HG03439 (cell line): ENCODE data around the gene ZSWIM1.
A peak's percentile ranks its signal among the peaks of the same experiment; 100 is the strongest.
"Not testable (repeated sequence)": the region's sequence is repeated elsewhere in the genome, so short reads cannot be mapped to it uniquely, and the experiment has no call there.

ENCODE experiments used
- ATAC-seq: cut with Tn5 transposase; IDR thresholded peaks from one replicate; pipeline ENCODE4 v1.9.1; 2021; ENCODE audit warnings: mild to moderate bottlenecking, moderate library complexity; ENCODE audit not compliant: unreplicated experiment

ZSWIM1 gene

DNA sequence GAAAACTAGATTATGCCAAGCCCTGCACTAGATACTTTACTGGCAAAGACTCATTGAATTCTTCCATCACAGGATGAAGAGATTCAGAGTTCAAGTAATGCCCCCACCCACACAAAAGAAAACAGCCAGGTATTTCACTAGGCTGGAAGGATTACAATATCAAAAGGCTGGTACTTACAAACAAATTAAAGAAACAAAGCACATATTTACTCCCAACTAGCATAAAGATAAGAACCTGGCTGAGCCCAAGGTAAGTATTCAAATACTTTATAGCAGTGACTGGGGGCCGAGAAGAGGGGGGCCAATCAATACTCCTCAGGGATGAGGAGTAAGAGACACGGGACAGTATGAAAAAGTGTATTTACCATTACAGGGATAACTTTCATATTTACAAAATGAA, 27.5 kb upstream of the ZSWIM1 start:
- no peak for ATAC-seq

DNA sequence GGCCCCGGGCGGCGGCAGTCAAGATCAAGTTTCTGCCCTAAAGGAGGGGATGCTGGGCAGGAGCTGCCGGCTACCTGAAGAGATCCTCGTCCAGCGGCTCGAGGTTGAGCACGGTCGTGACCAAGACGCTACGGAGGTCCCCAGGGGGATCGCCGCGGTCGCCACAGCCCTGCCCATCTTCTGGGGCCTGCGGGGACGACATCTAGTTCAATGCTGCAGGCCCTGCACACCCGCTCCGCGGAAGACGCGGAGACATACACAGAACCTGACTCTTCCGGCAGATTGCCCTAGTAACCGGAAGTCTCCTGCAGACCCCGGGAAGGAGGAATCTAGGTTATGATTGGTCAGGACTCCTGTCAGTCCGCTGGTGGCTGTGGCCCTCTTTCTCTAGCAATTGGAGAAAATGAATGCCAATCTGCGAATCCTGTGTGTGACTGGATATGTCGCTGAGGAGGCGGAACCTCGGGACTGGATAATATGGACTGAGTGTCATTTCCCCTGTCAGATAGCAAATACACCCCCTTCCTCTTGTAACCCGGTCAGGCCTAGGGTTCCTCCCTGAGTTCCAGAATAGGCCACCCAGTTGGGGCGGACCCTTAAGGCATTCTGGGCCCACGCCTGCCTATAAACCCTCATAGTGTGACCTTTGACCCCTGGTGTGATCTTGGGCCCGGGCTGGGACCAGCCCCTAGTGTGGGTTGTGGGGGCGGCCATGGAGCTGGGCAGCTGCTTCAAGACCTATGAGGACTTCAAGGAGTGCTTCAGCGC, 23.7 kb upstream of the ZSWIM1 start, which contains the start of the genes ACOT8 and ZSWIM3:
Gene ACOT8 (minus strand): TSS at position 279 of the 768 bp plus-strand sequence. CDS start 77 bp downstream, at position 202.
Gene ZSWIM3 (plus strand): TSS at position 501 of the 768 bp plus-strand sequence. CDS start 212 bp downstream, at position 713.
- ATAC-seq, result peak; percentile 94

DNA sequence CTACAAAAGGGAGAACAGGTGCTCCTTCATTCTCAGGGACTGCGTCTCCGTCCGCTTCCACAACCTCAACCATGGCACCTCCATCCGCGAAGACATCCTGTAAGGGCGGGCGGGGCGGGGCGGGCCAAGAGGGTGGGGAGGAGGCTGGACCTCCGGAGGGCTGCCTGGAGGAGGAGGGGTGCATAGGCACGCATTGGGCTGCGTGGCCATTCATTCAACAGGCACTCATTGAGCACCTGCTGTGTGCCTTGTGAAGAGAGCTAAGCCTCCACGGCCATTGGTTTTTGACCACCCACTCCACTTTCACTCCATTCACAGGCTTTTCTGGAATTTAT, 23.2 kb upstream of the ZSWIM1 start:
- ATAC-seq, result peak; percentile 14

DNA sequence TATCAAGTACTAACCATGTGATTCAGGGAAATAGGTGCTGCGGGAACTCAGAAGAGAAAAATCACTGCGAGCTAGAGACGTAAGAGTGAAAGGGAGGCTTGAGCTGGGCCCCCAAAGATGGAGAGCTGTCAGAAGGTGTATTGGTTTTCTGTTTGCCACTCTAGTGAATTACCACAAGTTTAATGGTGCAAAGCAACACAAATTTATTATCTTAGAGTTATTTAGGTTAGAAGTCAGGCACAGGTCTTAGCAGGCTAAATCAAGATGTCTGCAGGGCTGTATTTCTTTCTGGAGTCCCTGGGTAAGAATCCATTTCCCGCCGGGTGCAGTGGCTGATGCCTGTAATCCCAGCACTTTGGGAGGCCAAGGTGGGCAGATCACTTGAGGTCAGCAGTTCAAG, 21.1 kb upstream of the ZSWIM1 start:
- no peak for ATAC-seq

DNA sequence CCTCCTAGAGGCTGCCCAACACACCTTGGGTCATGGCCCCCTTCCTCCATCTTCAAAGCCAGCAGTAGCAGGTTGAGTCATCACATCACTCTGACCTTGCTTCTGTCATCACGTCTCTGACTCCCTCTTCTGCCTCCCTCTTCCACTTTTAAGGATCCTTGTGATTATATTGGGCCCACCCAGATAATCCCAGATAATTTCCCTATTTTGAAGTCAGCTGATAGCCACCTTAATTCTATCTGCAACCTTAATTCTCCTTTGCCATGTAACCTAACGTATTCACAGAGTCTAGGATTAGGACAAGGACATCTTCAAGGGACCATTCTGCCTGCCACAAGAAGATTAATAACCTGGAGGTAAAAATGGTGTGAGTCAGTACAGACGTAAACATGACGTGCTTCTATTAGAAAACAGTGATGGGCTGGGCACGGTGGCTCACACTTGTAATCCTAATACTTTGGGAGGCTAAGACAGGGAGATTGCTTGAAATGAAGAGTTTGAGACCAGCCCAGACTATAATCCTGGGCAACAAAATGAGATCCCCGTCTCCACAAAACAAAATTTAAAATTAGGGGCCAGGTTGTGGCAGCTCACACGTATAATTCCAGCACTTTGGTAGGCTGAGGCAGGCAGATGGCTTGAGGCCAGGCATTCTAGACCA, 20.3 kb upstream of the ZSWIM1 start:
- ATAC-seq, result no peak

DNA sequence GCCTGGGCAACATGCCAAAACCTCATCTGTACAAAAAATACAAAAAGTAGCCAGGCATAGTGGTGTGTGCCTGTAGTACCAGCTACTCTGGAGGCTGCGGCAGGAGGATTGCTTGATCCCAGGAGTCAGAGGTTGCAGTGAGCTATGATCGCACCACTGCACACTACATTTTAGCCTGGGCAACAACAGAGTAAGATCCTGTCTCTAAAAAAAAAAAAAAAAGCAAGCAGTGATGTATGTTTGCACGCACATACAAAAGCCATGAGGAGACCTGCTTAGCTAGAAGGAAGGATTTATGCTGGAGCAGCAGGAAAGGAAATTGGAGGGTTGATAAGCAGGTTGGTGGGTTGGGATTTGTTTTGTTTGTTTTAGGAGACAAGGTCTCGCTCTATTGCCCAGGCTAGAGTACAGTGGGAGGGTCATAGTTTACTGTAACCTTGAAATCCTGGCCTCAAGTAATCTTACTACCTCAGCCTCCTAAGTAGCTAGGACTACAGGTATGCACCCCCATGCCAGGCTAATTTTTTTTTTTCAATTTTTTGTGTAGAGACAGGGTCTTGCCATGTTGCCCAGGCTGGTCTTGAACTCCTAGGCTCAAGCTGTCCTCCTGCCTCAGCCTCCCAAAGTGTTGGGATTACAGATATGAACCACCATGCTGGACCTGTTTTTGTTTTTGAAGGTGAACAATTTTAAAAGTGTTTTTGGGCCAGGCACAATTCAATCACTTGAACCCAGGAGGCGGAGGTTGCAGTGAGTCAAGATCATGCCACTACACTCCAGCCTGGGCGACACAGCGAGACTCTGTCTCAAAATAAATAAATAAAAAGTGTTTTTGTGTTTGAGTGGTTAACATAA, 19.6 kb upstream of the ZSWIM1 start:
- ATAC-seq, result no peak

DNA sequence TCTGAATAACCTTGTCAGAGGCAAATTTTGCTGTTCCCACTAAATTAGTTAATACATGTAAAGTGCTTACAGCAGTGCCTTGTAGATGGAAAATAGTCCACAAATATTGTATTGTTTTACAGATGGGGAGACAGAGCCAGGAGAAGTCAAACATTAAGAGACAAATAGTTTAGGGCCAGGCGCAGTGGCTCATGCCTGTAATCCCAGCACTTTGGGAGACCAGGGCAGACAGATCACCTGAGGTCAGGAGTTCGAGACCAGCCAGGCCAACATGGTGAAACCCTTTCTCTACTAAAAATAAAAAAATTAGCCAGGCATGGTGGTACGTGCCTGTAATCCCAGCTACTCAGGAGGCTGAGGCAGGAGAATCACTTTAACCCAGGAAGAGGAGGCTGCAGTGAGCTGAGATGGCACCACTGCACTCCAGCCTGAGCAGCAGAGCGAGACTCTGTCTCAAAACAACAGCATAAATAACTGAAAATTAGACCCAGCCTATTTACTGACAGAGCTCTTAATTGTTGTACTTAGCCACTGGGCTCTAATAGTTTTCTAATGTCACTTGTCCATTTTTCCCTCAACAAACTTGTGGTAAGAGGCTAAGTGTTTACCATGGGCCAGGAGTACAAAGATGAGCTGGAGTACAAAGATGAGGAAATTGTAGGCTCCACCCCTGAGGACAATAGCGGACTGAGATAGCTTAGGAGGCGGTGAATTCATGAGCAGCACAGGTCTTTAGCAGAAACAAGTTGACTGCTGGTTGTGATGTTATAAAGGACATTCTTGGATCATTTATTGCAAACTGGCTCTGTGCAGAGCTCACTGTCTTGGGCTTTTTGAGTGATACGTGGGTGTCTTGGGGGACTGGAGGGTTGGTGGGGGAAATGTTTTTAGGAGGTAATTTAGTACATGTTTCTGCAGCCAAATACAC, 17.2 kb upstream of the ZSWIM1 start:
- ATAC-seq, result no peak

DNA sequence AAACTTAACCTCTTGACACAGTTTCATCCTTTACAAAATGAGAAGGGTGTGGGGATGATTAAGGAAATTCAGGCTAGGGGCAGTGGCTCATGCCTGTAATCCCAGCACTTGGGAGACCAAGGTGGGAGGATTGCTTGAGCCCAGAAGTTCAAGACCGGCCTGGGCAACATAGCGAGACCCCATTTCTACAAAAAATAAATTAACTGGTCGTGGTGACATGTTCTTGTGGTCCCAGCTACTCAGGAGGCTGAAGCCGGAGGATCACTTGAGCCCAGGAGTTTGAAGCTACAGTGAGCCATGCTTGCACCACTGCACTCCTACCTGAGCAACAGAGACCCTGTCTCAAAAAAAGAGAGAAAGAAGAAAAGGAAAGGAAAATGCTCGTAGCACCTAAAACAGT, 14.6 kb upstream of the ZSWIM1 start:
- no peak for ATAC-seq

DNA sequence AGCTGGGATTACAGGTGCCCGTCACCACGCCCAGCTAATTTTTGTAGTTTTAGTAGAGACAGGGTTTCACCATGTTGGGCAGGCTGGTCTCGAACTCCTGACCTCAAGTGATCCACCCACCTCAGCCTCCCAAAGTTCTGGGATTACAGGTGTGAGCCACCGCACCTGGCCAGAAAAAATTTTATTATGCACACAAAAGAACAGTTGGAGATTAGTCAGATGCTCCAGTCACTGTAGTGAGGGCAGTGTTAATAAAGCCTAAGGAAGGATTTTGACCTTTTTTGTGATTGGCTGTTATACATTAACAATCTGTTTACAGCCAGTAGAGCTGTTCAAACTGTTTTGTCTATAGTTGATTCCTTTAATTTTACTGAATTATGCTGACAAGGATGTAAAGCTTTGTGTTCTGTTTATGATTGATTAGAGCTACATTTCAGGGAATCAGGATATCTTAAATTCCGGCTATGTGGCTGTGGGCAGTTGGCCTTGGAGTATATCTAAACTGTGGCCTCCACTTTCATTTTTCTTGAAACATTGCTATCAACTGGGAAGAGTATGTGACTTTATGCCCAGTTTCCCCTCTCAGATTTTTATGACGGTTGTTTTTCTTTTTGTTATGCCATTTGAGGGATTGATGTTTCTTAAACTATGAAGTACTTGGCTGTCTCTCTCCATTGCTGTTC, 13.8 kb upstream of the ZSWIM1 start:
- ATAC-seq, result no peak

DNA sequence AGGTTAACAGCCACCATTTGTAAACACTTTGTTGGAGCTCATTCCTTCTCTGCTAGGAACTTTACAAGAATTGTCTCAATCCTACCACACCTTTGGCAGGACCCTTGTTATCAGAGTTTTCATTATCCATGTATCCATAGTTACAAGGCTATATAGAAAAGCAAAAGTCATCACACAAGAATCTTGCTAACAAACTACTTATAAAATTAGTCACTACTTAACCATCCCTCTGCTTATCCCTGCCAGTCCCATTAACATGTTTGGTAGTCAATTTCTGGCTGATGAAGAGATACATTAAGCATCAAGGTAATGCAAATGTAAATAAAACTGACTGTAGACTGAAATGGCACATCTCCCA, 13.2 kb upstream of the ZSWIM1 start:
- ATAC-seq, result no peak

DNA sequence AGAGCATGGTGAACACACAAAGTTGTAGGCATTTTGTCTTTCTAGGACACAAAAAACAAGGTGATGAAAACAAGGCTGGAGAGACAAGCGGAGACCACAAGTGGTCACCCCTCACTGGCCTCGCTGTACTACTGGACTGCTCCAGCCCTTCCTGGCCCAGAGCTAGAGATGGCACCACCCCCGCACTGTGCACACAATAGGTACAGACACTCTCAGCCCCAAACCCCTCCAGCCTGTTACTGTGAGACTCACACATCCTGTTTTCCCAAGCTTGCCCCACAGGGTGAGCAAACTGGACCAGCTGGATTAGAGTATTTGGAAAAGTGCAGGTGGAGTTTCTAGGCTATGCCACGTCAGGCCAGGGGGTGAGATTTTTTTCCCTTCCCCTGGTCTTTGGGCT, 8.4 kb upstream of the ZSWIM1 start:
- ATAC-seq, result no peak

DNA sequence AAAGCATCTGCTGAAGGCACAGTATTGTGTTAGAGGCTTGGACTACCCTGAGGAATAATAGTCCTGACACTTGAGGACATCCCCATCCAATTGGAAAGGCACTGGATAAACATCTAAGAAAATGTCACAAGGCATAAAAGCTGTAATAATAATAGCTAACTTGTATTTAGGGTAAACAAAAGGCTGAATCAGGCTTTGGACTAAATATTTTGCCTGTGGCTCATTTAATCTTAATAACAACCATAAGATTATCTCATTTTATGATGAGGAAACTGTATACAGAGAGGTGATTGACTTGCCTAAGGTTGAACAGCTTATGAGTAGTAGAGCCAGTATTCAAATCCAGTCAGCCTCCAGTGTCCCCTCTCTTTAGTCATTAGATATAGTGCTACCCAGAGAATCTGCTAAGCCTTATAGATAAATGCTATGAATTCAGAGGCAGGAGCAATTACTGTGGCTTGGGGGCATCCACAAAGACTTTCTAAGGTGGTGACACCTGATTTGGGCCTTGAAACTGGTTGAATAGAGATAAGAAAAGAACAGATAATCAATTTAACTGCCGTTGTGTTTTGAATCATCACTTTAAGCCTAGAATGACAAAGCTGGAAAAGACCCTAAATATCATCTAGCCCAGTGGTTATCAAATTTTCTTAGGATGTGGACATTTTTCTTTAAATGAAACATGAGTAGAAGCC, 7.5 kb upstream of the ZSWIM1 start:
- ATAC-seq, result no peak

DNA sequence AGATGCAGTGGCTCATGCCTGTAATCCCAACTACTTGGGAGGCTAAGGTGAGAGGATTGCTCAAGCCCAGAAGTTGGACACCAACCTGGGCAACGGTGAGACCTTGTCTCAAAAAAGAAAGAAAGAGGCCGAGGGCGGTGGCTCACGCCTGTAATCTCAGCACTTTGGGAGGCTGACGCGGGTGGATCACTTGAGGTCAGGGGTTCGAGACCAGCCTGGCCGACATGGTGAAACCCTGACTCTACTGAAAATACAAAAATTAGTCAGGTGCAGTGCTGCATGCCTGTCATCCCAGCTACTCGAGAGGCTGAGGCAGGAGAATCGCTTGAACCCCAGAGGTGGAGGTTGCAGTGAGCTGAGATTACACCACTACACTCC, 6.9 kb upstream of the ZSWIM1 start:
- ATAC-seq, result not testable (repeated sequence)

DNA sequence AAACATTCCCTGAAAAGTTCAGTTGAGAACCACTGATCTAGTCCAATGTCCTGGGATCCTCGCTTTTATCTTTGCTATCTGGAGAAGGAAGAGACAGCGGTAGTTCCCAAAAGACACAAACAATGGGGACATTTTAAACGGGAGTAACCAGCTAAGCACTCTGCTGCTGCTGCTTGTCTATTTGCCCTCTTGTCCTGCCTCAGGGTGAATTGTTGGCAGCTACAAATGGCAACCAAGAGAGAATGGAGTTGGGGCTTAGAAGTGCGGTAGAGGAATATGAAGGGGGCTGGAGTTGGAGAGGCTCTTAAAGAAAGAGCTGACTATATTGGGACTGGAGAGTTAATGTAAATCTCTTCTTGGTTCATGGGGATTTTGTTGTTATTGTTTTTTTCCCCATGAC, 6.5 kb upstream of the ZSWIM1 start:
- no peak for ATAC-seq

DNA sequence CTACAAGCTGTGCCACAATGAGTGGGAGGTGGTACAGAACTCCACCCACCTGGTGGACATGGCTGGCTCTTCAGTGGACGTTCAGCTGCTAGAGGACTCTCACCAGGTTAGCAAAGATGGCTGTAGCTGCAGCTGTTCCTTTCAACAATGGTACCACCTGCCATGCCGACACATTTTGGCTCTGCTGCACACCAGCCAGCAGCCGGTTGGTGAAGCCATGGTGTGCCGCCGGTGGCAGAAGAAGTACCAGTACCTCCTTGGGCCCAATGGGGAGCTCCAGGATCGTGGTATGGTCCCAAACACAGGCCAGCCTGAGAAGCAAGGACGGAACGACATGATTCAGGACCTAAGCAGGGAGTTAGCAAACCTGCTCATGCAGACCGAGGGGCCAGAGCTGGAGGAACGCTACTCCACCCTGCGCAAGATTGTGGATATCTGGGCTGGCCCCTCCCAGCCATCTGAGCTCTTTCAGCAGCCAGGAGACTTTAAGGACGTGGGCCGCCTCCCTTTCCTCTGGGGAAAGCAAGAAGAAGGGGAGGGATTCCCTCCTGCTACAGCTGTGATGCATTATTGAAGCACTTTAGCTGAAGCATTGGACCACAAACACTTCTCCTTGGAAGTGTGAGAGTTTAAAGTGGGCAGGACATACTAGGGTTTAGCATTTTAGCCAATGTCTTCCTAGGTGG, 2.8 kb upstream of the ZSWIM1 start:
- ATAC-seq, result no peak

DNA sequence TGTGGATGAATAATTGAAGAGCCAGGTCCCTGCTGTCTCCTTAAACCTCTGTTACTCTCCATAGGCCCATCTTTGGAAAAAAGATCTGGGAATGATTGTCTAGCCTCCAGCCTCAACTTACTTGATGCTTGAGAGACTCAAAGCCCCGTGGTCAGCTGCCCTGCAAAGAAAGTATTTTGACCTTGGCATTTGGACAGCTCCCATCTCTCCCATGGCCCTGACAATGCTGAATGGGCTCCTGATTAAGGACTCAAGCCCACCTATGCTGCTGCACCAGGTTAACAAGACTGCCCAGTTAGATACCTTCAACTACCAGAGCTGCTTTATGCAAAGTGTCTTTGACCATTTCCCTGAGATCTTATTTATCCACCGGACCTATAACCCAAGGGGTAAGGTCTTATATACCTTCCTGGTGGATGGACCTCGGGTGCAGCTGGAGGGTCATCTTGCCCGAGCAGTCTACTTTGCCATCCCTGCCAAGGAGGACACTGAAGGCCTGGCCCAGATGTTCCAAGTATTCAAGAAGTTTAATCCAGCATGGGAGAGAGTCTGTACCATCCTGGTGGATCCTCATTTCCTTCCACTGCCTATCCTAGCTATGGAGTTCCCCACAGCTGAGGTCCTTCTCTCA, 1.6 kb downstream of the ZSWIM1 start:
- ATAC-seq, result no peak

DNA sequence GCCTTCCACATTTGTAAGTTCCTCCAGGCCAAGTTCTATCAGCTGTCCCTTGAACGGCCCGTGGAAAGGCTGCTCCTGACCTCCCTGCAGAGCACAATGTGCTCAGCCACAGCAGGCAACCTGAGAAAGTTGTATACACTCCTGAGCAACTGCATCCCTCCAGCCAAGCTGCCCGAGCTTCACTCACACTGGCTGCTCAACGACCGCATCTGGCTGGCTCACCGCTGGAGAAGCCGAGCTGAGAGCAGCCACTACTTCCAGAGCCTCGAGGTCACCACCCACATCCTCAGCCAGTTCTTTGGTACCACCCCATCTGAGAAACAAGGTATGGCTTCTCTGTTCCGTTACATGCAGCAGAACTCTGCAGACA, 2.1 kb downstream of the ZSWIM1 start:
- ATAC-seq, result no peak

DNA sequence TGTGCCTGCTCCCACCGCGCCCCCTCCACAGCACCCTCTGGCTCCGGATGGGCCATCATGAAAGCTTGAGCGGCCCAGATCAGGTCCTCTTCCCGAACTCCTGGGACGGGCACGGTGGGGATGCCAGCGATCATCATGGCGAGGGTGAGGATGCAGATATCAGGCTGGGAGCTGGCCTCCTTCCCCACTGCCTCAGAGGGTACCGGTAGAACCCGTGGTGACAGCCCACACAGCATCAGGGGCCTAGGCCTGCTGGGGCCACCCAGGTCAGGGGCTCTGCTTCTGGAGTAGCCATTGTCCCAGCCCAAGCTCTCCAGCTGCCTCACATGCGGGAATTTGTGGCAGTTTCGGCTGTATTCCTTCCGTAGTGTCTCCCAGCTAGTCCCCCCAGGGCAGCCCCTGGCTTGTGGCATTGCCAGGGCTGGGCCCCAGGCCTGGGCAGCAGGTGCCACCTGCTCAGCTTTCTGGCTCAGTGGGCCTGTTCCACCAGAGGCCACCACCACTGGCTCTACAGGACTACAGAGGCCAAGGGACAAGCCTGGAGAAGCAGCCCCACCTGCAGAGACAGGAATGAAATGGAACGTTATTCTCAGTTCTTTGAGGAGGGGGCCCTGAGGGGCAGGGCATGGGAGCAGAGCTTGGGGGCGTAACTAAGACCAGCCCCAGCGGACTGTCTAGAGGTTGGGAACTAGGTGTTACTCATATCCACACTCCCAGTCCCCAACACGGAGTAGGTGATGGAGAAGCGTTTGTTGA, 5.7 kb downstream of the ZSWIM1 start:
- ATAC-seq, result no peak
